GM12891 (cell line): ENCODE results near the gene PCDHA7.

ENCODE experiments used
- PAX5 ChIP-seq: IDR thresholded peaks from 2 replicates; pipeline ENCODE4 v1.6.1; 2011; ENCODE audit warnings: low read length, moderate library complexity, mild to moderate bottlenecking; ENCODE audit not compliant: insufficient read depth, severe bottlenecking
- POLR2A ChIP-seq: IDR thresholded peaks from 2 replicates; pipeline ENCODE4 v1.6.1; 2011; ENCODE audit warnings: low read depth, low read length, control low read depth
- POLR2AphosphoS5 ChIP-seq: IDR thresholded peaks from 2 replicates; pipeline ENCODE4 v1.6.1; 2011; ENCODE audit warnings: low read depth, low read length, control low read depth
- SPI1 ChIP-seq: IDR thresholded peaks from 2 replicates; pipeline ENCODE4 v1.6.1; 2011; ENCODE audit warnings: low read depth, low read length, control low read depth
- TAF1 ChIP-seq: IDR thresholded peaks from 2 replicates; pipeline ENCODE4 v1.6.1; 2011; ENCODE audit warnings: low read depth, low read length, control low read depth

DNA sequence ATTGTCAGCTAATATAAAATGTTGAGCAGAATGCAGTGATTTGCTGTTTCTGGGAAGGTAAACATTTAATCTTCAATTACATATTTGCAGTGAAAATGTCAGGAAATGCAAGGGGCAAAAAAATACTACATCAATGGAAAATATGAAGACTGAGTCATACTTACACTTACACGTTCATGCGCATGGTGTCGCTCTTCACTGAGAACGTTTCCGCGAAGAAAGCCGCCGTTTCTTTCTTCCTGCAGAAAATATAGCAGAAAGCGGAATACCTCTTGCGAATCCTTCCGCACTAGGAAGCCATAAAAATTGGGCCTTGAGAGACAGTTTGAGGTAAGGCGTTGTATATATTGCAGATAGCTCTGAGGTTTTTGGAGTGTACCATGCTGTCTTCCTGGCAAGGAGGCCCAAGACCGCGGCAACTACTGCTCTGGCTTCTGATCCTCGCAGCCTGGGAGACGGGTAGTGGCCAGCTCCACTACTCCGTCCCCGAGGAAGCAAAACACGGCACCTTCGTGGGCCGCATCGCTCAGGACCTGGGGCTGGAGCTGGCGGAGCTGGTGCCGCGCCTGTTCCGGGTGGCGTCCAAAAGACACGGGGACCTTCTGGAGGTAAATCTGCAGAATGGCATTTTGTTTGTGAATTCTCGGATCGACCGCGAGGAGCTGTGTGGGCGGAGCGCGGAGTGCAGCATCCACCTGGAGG lies 48.0 kb downstream of the PCDHA7 start, which contains the start of gene PCDHA13:
- no peak for TF ChIP-seq POLR2AphosphoS5
- TF ChIP-seq PAX5 = no peak
- TF ChIP-seq POLR2A = no peak
- no peak for TF ChIP-seq SPI1
- TF ChIP-seq TAF1 = no peak
